OCI-LY7 (cell line): ENCODE data around the gene SLC9A3. TPM values are rescaled to one million over a fixed set of nuclear protein-coding genes. Genes with fewer than 3 reads are reported as not detected.

Experiments
- BruUV-seq: library from RNA; stranded (reverse); fragments of 400-500 nt; replicated peaks from 2 replicates; lab custom pipeline; 2021; lab: Mats Ljungman, UMichigan
- CTCF ChIA-PET: fragments of 300-600 bp; sonication (Branson Sonifier 250); formaldehyde crosslinking; loops from one replicate; lab custom pipeline; 2022; ENCODE audit warnings: antibody characterized with exemption; ENCODE audit not compliant: unreplicated experiment; lab: Charles Lee
- POLR2A ChIA-PET: fragments of 300-600 bp; sonication (Branson Sonifier 250); formaldehyde crosslinking; loops from one replicate; lab custom pipeline; 2022; ENCODE audit warnings: antibody characterized with exemption; lab: Charles Lee
- DNase-seq: peaks from one replicate; pipeline ENCODE4 v3.0.0-alpha.2; 2015; ENCODE audit warnings: low spot score
- H2AFZ ChIP-seq: fragments of 200-600 bp; sonication (generic), shearing (Covaris generic); 2 replicates; pipeline ENCODE4 v1.6.1; 2014; ENCODE audit warnings: mild to moderate bottlenecking, antibody characterized with exemption, low read length, moderate library complexity
- H3K27ac ChIP-seq: fragments of 200-600 bp; sonication (generic); 2 replicates; pipeline ENCODE4 v1.5.1; 2014; ENCODE audit warnings: mixed run types, low read depth, mild to moderate bottlenecking, moderate library complexity, low read length, inconsistent platforms; ENCODE audit not compliant: poor library complexity, severe bottlenecking
- H3K36me3 ChIP-seq: fragments of 200-600 bp; sonication (generic); 2 replicates; pipeline ENCODE4 v1.6.1; 2014; ENCODE audit warnings: mild to moderate bottlenecking, antibody characterized with exemption, low read length, moderate library complexity, mixed read lengths; ENCODE audit not compliant: insufficient read depth
- H3K4me1 ChIP-seq: fragments of 200-600 bp; sonication (generic); 2 replicates; pipeline ENCODE4 v1.5.1; 2014; ENCODE audit warnings: mild to moderate bottlenecking, low read length; ENCODE audit not compliant: insufficient read depth, poor library complexity, severe bottlenecking
- H3K4me2 ChIP-seq: fragments of 200-600 bp; sonication (generic); 2 replicates; pipeline ENCODE4 v1.6.1; 2014; ENCODE audit warnings: mild to moderate bottlenecking, low read length
- H3K4me3 ChIP-seq: fragments of 200-600 bp; sonication (generic); 2 replicates; pipeline ENCODE4 v1.5.1; 2014; ENCODE audit warnings: mild to moderate bottlenecking, low read depth, low read length; ENCODE audit not compliant: poor library complexity, severe bottlenecking
- H3K79me2 ChIP-seq: fragments of 200-600 bp; sonication (generic); 2 replicates; pipeline ENCODE4 v1.6.1; 2016; ENCODE audit warnings: low read depth, mild to moderate bottlenecking, low read length, moderate library complexity, mixed read lengths; ENCODE audit not compliant: insufficient read depth
- H3K9me2 ChIP-seq: fragments of 200-600 bp; sonication (generic); 2 replicates; pipeline ENCODE4 v1.6.1; 2016; ENCODE audit warnings: mild to moderate bottlenecking, low read length, mixed read lengths; ENCODE audit not compliant: insufficient read depth
- H3K9me3 ChIP-seq: fragments of 200-600 bp; sonication (generic); 2 replicates; pipeline ENCODE4 v1.6.1; 2014; ENCODE audit warnings: mild to moderate bottlenecking, mixed run types, low read length, mixed read lengths
- H4K20me1 ChIP-seq: fragments of 200-600 bp; sonication (generic); 2 replicates; pipeline ENCODE4 v1.6.1; 2014; ENCODE audit warnings: mild to moderate bottlenecking, antibody characterized with exemption, low read length, moderate library complexity, mixed read lengths; ENCODE audit not compliant: insufficient read depth
- CTCF ChIP-seq: fragments of 200-600 bp; sonication (generic); conservative IDR thresholded peaks from 2 replicates; pipeline ENCODE4 v1.5.1; 2014; ENCODE audit warnings: mild to moderate bottlenecking, antibody characterized with exemption, low read length, moderate library complexity, mixed read lengths
- EZH2phosphoT487 ChIP-seq: fragments of 200-600 bp; sonication (generic); IDR thresholded peaks from 2 replicates; pipeline ENCODE4 v1.6.1; 2018; ENCODE audit warnings: low read depth, borderline replicate concordance, mild to moderate bottlenecking, mixed run types, antibody characterized with exemption, low read length, moderate library complexity, mixed read lengths
- intact Hi-C: fragments of 100-400 bp; cut with micrococcal nuclease; formaldehyde crosslinking; loops from one replicate; pipeline ENCODE4 v1.10.0; 2022; ENCODE audit not compliant: unreplicated experiment
- total RNA-seq, 2 experiments: library from RNA; depleted of rRNA in 1 of 2; stranded (reverse); fragments of >200 nt in 1 of 2; shearing (Covaris generic) in 1 of 2; gene quantifications; 2 replicates each; pipeline ENCODE4 v1.2.3, GENCODE V29; 2014 to 2022

The SLC9A3 gene
- total RNA-seq, 2 experiments from 2014 or later = 2.0 to 4.3 TPM

GRCh38 chr5:427415-428087 lies 96.7 kb downstream of the SLC9A3 start:
- peaks cover 7% of the 10 kb centered on the region for H3K4me1 ChIP-seq
- intact Hi-C loops = no loop called here
- POLR2A ChIA-PET = no interaction called here

GRCh38 chr5:426392-426976 lies 97.8 kb downstream of the SLC9A3 start:
- Histone ChIP-seq H3K9me3 (no peaks in the 10 kb centered on the region), H3K4me1 (peaks cover 7% of the 10 kb centered on the region), H2AFZ (no peak overlapping the region), H3K36me3 (no peaks in the 10 kb centered on the region), H3K27ac (no peak overlapping the region), H3K4me2 (no peak overlapping the region), H3K79me2 (no peaks in the 10 kb centered on the region), H4K20me1 (no peaks in the 10 kb centered on the region), H3K9me2 (no peaks in the 10 kb centered on the region), H3K4me3 (no peak overlapping the region)
- CTCF ChIA-PET = no interaction called here
- TF ChIP-seq CTCF (no peak), EZH2phosphoT487 (no peak)
- intact Hi-C loops = no loop called here
- no TSS peak for BruUV-seq
- POLR2A ChIA-PET = no interaction called here
- DNase-seq = no peak

More at GRCh38 chr5:427415-428087, 96.7 kb downstream of the SLC9A3 start:
- Histone ChIP-seq H3K79me2 (no peaks in the 10 kb centered on the region), H3K27ac (no peak overlapping the region), H3K9me2 (no peaks in the 10 kb centered on the region), H2AFZ (no peak overlapping the region), H3K4me3 (no peak overlapping the region), H3K36me3 (no peaks in the 10 kb centered on the region), H4K20me1 (no peaks in the 10 kb centered on the region), H3K4me2 (no peak overlapping the region), H3K9me3 (no peaks in the 10 kb centered on the region)
- BruUV-seq = no TSS peak
- DNase-seq = no peak
- CTCF ChIA-PET = no interaction called here
- TF ChIP-seq EZH2phosphoT487 (no peak), CTCF (no peak)

- Histone ChIP-seq H3K27ac (no peak overlapping the region), H3K4me2 (no peak overlapping the region), H3K36me3 (no peaks in the 10 kb centered on the region), H3K4me3 (no peak overlapping the region), H3K9me3 (no peaks in the 10 kb centered on the region), H3K79me2 (no peaks in the 10 kb centered on the region), H3K4me1 (peaks cover 7% of the 10 kb centered on the region), H2AFZ (no peak overlapping the region), H4K20me1 (no peaks in the 10 kb centered on the region), H3K9me2 (no peaks in the 10 kb centered on the region)
- POLR2A ChIA-PET = no interaction called here
- BruUV-seq = no TSS peak
- CTCF ChIA-PET = no interaction called here
- intact Hi-C loops = loop anchor here (2.0 kb wide), 1 partner anchor 105 kb away; the partner anchor contains the start of gene AHRR
- TF ChIP-seq EZH2phosphoT487 (no peak), CTCF (peak; percentile 66)
- peak; percentile 24 for DNase-seq
Measured at GRCh38 chr5:425714-426113, 98.5 kb downstream of the SLC9A3 start.
